Loucy (cell line): ENCODE results near the gene C1QBP.

Experiments used
- H2AFZ ChIP-seq: fragments of 200-600 bp; sonication (generic); 2 replicates; pipeline ENCODE4 v1.6.0; 2016; ENCODE audit warnings: antibody characterized with exemption, mild to moderate bottlenecking, low read length, moderate library complexity
- H3F3A ChIP-seq: fragments of 200-600 bp; 2 replicates; pipeline ENCODE4 v1.6.0; 2016; ENCODE audit warnings: antibody characterized with exemption, low read depth, mild to moderate bottlenecking
- H3K27me3 ChIP-seq: fragments of 200-600 bp; sonication (generic); 2 replicates; pipeline ENCODE4 v1.6.1; 2014; ENCODE audit warnings: low read length, mild to moderate bottlenecking; ENCODE audit not compliant: insufficient read depth, poor library complexity, severe bottlenecking
- H3K36me3 ChIP-seq: fragments of 200-600 bp; sonication (generic); 2 replicates; pipeline ENCODE4 v1.6.1; 2016; ENCODE audit warnings: low read length; ENCODE audit not compliant: insufficient read depth
- H3K4me1 ChIP-seq: fragments of 200-600 bp; sonication (generic); 2 replicates; pipeline ENCODE4 v1.5.1; 2014; ENCODE audit warnings: low read length, mild to moderate bottlenecking; ENCODE audit not compliant: insufficient read depth, poor library complexity, severe bottlenecking
- H3K4me2 ChIP-seq: fragments of 200-600 bp; sonication (generic); 2 replicates; pipeline ENCODE4 v1.6.0; 2014; ENCODE audit warnings: antibody characterized with exemption, low read length, low read depth, mild to moderate bottlenecking; ENCODE audit not compliant: poor library complexity, severe bottlenecking
- H3K4me3 ChIP-seq: fragments of 200-600 bp; sonication (generic); 2 replicates; pipeline ENCODE4 v1.5.1; 2014; ENCODE audit warnings: low read length, mild to moderate bottlenecking, mixed read lengths; ENCODE audit not compliant: poor library complexity, severe bottlenecking
- H3K79me2 ChIP-seq: fragments of 200-600 bp; sonication (generic); 2 replicates; pipeline ENCODE4 v1.6.1; 2014; ENCODE audit warnings: low read length; ENCODE audit not compliant: insufficient read depth
- H3K9ac ChIP-seq: fragments of 200-600 bp; sonication (generic); 2 replicates; pipeline ENCODE4 v1.6.0; 2014; ENCODE audit warnings: mild to moderate bottlenecking, low read depth, low read length, moderate library complexity; ENCODE audit not compliant: poor library complexity, severe bottlenecking
- H3K9me2 ChIP-seq: fragments of 200-600 bp; sonication (generic); replicated peaks from 2 replicates; pipeline ENCODE4 v1.6.1; 2016; ENCODE audit warnings: low read depth, low read length, mixed read lengths
- H3K9me3 ChIP-seq: fragments of 200-600 bp; sonication (generic); 2 replicates; pipeline ENCODE4 v1.6.1; 2014; ENCODE audit warnings: mild to moderate bottlenecking, antibody characterized with exemption, low read length, low read depth; ENCODE audit not compliant: insufficient read depth
- H4K20me1 ChIP-seq: fragments of 200-600 bp; sonication (generic); 2 replicates; pipeline ENCODE4 v1.6.0; 2014; ENCODE audit warnings: antibody characterized with exemption, low read length, mild to moderate bottlenecking; ENCODE audit not compliant: insufficient read depth, poor library complexity, severe bottlenecking
- EZH2phosphoT487 ChIP-seq: fragments of 200-600 bp; IDR thresholded peaks from 2 replicates; pipeline ENCODE4 v1.6.1; 2018; ENCODE audit warnings: antibody characterized with exemption, mild to moderate bottlenecking, moderate library complexity, borderline replicate concordance
- TF ChIP-seq, protein P1 (sequence below): fragments of 200-600 bp; sonication (generic); conservative IDR thresholded peaks from 2 replicates; pipeline ENCODE4 v1.5.1; 2014; ENCODE audit warnings: mild to moderate bottlenecking, antibody characterized with exemption, low read length

C1QBP gene

DNA sequence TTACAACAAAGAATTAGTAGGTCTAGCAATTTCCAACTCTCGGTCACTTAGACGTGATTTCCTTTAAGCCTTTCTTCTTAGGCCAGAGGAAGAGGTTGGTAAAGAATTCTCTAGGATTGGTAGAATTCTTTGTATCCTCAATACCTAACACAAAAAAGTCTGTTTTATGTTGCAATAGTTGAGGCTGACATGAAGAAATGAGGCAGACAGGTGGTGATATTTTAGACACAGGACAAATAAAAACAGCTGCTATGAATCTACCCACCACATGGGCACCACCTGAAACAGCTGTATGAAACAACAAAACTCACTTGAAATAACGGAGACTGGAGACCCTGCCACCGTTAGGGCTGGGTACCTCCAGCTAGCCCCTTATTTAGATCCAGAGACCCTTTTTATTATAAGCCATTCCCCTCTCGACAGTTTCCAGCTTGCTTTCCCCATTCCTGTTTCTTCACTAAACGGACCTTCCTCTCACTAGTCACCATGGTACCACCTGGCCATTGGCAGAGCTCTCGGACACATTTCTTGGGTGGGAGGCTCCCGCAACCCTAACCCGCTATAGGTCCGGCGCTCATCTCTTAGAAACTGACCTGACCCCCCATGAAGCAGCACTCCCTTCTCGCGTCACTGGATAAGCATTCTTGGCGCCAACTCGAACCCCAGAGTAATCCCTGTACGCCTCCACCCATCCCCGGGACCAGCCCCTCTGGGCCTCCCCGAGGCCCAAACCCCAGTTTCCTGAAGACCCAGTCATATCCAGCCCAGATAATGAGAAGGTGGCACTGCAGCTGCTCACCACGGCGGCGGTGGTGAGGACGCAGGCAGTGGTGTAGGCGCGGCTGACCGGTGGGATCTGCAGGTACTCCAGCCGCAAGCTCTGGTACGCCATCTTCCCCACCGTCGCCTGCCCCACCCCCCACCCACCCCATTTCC is 46.6 kb upstream of the C1QBP start, which contains the start of gene DERL2:
Gene DERL2, minus strand, starts transcription at position 909 of the 936 bp plus-strand sequence. Its CDS starts 17 bp downstream, at position 892.
- Histone ChIP-seq H3K9me3 (no peaks in the 10 kb centered on the region), H3K4me2 (peak within 1 kb of the TSS; percentile 93), H2AFZ (peak within 1 kb of the TSS; percentile 91), H3K27me3 (no peaks in the 10 kb centered on the region), H4K20me1 (peaks cover 64% of the 10 kb centered on the region), H3K4me1 (peaks cover 37% of the 10 kb centered on the region), H3K9ac (peak within 1 kb of the TSS; percentile 99), H3K79me2 (peaks cover 84% of the 10 kb centered on the region), H3F3A (0 out of 2 replicates have a peak, but pooled peaks cover 3% of the 10 kb centered on the region), H3K36me3 (peaks cover 44% of the 10 kb centered on the region), H3K4me3 (peak within 1 kb of the TSS; percentile 99), H3K9me2 (no peaks in the 10 kb centered on the region)
- no peak for TF ChIP-seq EZH2phosphoT487
- TF ChIP-seq, protein P1, sequence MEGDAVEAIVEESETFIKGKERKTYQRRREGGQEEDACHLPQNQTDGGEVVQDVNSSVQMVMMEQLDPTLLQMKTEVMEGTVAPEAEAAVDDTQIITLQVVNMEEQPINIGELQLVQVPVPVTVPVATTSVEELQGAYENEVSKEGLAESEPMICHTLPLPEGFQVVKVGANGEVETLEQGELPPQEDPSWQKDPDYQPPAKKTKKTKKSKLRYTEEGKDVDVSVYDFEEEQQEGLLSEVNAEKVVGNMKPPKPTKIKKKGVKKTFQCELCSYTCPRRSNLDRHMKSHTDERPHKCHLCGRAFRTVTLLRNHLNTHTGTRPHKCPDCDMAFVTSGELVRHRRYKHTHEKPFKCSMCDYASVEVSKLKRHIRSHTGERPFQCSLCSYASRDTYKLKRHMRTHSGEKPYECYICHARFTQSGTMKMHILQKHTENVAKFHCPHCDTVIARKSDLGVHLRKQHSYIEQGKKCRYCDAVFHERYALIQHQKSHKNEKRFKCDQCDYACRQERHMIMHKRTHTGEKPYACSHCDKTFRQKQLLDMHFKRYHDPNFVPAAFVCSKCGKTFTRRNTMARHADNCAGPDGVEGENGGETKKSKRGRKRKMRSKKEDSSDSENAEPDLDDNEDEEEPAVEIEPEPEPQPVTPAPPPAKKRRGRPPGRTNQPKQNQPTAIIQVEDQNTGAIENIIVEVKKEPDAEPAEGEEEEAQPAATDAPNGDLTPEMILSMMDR = no peak

DNA sequence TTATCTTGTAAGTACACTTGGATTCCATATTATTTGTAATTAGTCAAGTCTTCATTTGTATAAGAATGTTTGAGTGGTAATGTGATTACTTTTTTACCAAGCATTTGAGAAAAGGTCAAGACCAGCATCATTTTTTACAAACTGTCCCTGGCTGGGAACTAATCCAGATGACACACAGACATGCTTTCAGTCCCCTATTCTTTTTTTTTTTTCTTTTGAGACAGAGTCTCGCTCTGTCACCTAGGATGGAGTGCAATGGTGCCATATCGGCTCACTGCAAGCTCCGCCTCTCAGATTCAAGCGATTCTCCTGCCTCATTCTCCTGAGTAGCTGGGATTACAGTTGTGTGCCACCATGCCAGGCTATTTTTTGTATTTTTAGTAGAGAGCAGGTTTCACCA is 42.5 kb upstream of the C1QBP start:
- Histone ChIP-seq H3K79me2 (peaks cover 74% of the 10 kb centered on the region), H3K9me2 (no peaks in the 10 kb centered on the region)

DNA sequence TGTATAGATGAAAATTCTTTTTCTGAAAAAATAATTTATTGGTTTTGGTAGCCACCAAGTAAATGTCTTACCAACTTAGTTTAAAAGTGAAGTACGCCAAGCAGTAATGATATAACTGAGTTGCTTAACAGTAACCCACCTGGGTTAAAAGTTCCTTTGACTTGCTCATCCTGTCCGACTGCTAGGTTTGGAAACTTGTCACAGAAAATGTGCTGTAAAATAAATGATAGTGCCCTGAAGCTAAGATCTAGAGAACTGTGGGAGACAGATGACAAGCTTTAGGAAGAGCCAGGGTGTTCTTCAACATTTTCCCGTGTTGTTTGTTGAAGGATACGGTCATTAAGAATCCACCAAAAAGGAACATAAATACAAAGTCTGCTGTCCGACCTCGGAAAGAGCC is 42.0 kb upstream of the C1QBP start:
- Histone ChIP-seq H4K20me1 (peaks cover 33% of the 10 kb centered on the region), H3K27me3 (no peaks in the 10 kb centered on the region), H3K9me3 (no peaks in the 10 kb centered on the region), H3K4me1 (peaks cover 29% of the 10 kb centered on the region), H3K4me3 (no peak overlapping the region), H3K4me2 (no peak overlapping the region), H3K79me2 (peaks cover 74% of the 10 kb centered on the region), H3K9me2 (no peaks in the 10 kb centered on the region), H3K36me3 (peaks cover 64% of the 10 kb centered on the region), H3K9ac (no peak overlapping the region), H3F3A (no peaks in the 10 kb centered on the region), H2AFZ (no peak overlapping the region)
- TF ChIP-seq, protein P1 = no peak
- TF ChIP-seq EZH2phosphoT487 = no peak

More for the DNA sequence above, 42.5 kb upstream of the C1QBP start:
- Histone ChIP-seq H3F3A (no peaks in the 10 kb centered on the region), H3K4me3 (no peak overlapping the region), H3K4me1 (peaks cover 29% of the 10 kb centered on the region), H3K4me2 (no peak overlapping the region), H2AFZ (no peak overlapping the region), H3K36me3 (peaks cover 62% of the 10 kb centered on the region), H3K9ac (no peak overlapping the region), H3K27me3 (no peaks in the 10 kb centered on the region), H3K9me3 (no peaks in the 10 kb centered on the region), H4K20me1 (peaks cover 31% of the 10 kb centered on the region)
- TF ChIP-seq EZH2phosphoT487 = no peak
- TF ChIP-seq, protein P1 = no peak
